Gastrocnemius medialis (tissue), 4 donors: ENCODE results near the gene LZTR1.

Experiments
- CTCF ChIP-seq, 5 experiments: fragments of 450-650 bp in 3 of 5; fragments of 200-600 bp in 2 of 5; sonication (generic) in 2 of 5; IDR thresholded peaks in 4 of 5; conservative IDR thresholded peaks in 1 of 5; 1 replicate in 4 of 5; 2 replicates in 1 of 5; pipeline ENCODE4 v1.5.1; 2016 to 2019; ENCODE audit warnings: antibody characterized with exemption in 5 of 5, mild to moderate bottlenecking in 3 of 5, moderate library complexity in 3 of 5
- POLR2A ChIP-seq, 2 donors: fragments of 450-650 bp; IDR thresholded peaks; one replicate each; pipeline ENCODE4 v1.6.1; 2017; ENCODE audit warnings: antibody characterized with exemption in 2 of 2, mild to moderate bottlenecking in 2 of 2, moderate library complexity in 2 of 2

DNA sequence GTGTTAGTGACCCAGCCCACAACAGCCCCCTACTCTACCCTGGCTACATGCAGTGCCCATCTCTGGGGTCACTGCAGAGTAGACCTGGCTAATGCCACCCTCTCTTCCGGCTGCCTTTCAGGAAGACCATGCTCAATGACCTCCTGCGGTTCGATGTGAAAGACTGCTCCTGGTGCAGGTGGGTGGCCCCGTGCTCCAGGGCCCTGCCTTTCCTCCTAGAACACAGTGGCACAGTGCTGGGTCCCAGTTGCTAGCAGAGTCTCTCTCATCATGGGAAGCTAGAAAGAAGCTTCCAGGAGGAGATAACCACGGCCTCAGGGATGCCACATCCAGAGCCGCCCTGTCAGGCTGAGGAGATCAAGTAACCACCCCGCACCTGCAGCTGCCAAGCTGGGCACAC is 3.6 kb downstream of the LZTR1 start:
- TF ChIP-seq CTCF (IDR thresholded peaks at IDR 0.05 in 4 of 5, conservative IDR thresholded peaks at IDR 0.05 in 1 of 5), result no peak
- no peak for TF ChIP-seq POLR2A (IDR thresholded peaks at IDR 0.05)
